GM21529 (cell line): ENCODE measurements around the gene PVALEF.
"Not testable (repeated sequence)": the region's sequence is repeated elsewhere in the genome, so short reads cannot be mapped to it uniquely, and the experiment has no call there.

Source experiments
- ATAC-seq: cut with Tn5 transposase; IDR thresholded peaks from one replicate; pipeline ENCODE4 v1.9.1; 2021; ENCODE audit not compliant: unreplicated experiment

Gene PVALEF

DNA sequence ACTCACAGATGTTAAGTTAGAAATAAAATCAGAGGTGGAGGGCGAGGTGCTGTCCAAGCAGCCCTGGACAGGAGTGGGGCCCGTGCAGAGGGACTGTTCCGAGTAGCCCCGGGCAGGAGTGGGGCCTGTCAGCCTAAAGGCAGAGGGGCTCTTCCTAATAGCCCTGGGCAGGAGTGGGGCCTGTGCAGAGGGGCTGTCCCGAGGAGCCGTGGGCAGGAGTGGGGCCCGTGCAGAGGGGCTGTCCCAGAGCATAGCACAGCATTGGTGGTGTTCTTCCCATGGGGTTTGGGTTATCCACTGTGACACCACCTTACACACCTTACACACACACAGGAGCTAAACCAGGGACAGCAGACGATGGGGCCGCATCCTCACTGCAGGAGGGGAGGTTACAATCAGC, 47.1 kb downstream of the PVALEF start:
- no peak for ATAC-seq

DNA sequence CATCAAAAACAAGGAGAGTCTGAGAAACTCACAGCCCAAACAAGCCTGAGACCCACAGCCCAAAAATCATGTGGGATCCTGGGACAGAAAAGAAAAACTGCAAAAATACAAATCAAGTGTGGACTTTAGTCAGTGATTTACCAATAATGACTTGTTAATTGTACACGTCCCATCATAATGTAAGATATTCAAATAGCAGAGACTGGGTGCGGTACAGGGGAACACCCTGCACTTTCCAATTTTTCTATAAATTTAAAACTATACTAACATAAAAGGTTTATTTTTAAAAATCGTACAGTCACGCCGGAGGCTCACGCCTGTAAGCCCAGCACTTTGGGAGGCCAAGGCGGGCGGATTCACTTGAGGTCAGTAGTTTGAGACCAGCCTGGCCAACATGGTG, 48.7 kb downstream of the PVALEF start:
- ATAC-seq = no peak

DNA sequence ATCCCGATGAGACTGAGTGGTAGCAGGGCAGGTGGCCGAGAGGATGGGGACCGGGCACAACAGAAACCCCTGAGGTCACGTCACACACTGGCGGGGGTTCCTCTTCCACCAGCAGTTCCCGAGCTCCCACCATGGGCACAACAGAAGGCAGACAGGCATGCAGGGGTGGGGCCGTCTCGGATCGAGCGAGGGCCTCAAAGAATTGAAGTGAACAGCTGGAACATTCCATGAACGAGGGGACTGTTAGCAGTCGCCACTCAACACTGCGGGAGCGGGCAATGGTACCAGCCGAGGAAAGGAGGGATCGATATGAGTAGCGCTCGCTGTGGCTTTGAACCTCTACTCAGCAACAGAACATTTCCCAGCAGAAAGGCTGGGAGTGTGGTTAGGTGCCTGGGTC, 52.2 kb downstream of the PVALEF start:
- no peak for ATAC-seq

DNA sequence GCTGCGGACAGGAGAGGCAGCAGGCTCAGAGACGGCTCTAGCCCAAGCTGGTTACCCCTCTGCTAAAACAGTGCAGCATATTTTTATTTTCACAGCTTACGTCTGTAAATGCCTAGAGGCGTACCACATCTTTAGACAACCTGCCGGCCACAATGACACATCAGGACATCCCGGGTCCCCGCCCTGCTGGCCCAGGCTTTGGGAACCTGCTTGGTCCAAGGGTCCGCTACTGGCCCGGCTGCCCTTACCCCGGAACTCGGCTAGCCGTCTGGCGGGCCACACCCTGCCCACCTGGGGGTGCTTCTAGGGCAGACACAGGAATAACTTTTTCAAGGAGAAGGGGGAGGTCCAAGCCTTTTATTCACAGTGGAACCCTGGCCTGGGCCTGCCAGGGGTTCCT, 53.2 kb downstream of the PVALEF start:
- ATAC-seq = no peak

DNA sequence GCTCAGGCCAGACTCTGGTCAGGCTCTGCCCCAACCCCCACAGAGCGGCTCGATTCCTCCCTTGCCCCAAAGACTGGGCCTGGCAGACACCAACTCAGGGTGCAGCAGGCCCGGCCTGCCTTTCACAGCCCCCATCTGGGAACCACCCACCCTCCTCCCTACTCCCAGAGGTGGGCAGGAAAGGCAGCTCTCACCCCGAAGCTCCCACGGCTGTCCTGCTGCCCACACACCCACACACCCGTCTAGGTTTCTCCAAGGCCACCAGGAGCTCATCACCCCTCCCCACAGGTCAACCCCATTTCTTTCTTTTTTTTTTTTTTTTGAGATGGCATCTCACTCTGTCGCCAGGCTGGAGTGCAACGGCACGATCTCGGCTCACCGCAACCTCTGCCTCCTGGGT, 53.7 kb downstream of the PVALEF start:
- no peak for ATAC-seq

DNA sequence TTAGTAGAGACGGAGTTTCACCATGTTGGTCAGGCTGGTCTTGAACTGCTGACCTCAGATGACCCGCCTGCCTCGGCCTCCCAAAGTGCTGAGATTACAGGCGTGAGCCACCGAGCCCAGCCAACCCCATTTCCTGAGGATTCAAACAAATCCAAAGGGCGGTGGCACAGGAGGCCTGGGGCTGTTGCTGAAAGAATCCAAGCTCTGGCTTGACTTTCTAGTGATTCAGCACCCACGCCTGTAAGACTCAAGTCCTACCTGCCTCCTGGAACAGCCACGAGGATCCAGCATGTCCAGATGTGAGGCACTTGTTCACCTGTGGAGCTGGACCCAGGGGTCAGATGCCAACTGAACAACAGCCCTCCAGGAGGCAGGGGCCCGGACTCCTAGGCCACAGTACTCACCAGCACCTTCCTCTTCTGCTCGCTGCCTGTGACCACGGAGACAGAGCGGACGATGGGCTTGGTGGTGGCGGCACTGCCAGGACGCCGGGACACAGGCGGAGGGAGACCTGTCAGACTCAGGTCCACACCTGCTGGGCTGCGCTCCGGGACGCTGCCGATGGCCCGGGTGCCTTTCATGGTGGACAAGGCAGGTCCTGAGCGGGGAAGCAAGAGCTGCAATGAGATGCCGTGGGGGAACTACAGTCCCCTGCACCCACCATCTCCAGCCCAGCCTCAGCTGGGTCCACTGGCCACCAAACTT, 54.3 kb downstream of the PVALEF start:
- no peak for ATAC-seq

DNA sequence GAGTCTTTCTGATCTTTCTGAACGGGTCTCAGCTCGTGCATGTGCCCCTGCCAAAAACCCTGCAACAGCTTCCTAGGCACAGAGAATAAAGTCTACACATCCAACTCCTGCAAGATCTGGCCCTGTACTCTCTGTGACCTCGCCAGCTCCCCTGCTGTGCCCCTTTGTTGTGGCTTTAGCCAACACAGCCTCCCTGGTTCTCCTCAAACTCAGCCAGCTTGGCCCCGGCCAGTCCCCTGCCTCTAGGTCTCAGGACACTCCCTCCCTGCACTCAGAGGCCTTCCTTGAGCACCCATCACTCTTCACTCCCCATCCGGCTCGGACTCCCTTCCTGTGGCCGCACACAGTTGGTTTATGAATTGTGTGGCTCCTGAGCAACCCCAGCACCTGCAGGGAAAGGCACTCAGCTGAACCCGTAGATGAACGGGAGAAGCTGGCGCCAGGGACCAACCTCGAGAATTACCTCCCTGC, 56.1 kb downstream of the PVALEF start:
- no peak for ATAC-seq

DNA sequence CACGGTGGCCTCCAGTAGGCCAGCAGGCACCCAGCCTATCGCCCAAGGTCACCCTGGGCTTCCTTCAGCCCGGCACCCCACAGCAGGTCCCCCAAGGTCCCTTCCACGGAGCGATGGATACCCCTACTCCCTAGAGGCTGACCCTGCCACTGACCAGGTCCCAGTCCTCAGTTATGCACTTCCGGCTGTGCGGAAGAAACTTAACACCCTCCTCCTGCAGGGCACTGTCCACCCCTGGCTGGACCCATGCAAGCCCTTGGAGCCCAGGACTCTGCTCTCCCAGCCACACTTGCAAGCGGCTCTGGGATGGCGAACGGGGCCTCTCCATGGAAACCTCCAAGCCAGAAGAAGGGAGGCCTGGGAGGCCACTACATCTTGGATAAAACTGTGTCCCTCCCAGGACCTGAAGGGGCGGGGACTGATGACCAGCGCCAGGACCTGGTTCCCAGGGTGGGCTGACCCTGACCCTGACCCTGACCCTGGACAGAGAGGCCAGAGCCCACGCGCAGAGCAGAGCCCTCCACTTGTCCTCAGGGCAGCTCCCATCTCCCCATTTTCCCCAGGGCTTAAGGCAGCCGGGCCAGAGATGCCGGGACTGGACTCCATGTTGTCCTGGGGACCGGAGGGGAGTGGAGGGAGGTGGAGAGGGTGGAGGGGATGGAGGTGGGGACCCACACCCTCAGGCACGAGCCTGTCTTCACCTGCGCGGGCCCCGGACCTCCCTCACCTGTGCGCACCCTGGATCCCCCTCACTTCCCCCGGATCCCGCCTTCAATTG, 56.7 kb downstream of the PVALEF start:
- no peak for ATAC-seq

DNA sequence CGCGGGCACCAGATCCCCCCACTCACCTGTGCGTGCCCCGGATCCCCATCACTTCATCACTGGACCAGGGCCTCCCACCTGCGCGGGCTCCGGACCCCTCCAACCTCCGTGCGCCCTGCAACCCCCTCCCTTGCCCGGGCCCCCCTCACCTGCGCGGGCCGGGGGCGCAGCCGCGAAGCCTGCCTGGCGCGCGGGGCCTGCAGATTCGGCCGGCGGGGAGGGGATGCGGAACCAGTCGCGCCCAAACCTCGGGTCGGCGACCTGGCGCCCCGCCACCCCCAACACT, 57.3 kb downstream of the PVALEF start:
- no peak for ATAC-seq

DNA sequence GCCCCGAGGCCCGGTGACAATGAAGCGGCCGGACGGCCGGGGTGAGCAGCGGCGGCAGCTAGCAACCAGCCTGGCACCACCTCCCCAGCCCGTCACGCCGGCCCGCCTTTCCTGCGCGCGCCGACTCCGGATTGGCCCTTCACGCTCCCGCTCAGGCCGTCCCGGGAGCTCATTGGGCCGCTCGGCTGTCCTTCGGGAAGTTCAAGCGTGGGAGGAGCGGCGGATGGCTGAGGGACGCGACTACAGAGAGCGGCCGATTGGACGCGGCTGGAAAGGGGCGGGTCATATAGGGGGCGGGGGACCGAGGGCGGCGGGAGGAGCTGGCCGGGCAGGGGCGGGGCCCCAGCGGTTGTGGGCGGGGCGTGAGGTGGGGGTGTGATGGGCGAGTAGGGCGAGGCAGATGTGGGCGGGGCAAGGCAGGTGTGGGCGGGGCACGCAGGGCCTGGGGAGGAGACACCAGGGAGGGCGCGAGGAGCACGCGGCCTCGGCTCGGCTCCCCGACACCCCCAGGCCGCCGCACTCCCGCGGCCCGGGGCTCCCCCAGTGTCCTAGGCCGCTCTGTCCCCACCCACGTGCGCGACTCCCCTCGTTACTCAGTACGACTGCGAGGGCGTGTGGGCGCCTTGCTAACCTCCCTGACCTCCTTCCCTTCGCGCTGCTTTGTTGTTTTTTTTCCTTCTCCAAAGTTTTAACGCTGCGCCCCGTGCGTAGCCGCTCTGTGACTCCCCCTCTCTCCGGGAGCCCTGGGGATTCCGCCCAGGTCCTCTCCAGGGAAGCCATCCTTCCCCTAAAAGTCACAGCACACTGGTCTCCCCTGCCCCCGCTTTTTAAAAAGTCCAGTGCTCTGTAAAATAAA, 57.8 kb downstream of the PVALEF start, which contains the start of gene CEP131:
TSS of gene CEP131 (minus strand) at position 60 of the 856 bp plus-strand sequence. CDS start 2,909 bp downstream, outside the sequence.
- ATAC-seq = peak; percentile 94

DNA sequence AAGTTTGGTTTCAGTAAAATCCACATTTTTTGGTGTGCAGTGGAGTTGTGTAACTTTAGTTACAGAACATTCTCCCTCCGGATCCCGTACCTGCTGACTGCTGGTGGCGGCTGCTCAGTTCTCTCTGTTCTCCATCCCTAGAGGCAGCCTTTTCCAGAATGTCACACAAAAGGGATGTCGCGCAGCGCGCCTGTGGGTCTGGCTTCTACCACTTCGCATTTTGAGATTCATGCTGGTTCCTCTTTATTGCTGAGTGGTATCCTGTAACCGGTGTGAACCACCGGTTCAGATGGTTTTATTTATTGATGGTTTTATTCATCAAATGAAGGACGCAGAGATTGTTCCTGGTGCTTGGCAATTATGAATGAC, 58.4 kb downstream of the PVALEF start:
- ATAC-seq = no peak

DNA sequence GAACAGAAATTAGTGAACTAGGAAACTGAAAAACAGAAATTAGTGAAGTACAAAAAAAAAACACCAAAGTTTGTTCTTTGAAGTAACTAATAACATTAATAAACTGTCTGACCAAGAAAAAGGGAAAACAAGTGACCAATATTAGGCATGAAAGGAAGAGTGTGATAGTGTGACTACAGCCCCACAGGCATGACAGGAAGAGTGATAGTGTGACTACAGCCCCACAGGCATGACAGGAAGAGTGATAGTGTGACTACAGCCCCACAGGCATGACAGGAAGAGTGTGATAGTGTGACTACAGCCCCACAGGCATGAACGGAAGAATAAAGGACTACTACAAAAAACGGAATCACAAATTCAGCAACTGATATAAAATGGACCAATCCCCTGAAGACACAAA, 62.3 kb downstream of the PVALEF start:
- ATAC-seq = not testable (repeated sequence)

DNA sequence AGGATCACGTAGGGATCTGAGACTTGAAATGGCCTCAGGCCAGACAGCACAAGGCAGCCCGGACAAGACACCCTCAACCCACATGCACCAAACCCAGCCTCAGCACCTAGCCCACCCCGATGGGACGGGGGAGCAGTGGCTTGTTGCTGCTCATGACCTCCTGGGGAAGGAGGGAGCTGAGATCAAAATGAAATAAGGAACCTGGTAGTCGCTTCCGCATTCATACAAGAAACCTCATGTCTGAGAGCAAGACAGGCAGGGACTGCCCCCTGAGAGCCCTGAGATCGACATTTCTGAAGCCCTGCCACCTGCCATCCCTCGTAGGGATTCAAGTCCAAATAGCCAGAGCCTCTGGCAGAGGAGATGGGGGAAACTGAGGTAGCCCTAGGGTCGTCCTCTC, 63.1 kb downstream of the PVALEF start:
- no peak for ATAC-seq

DNA sequence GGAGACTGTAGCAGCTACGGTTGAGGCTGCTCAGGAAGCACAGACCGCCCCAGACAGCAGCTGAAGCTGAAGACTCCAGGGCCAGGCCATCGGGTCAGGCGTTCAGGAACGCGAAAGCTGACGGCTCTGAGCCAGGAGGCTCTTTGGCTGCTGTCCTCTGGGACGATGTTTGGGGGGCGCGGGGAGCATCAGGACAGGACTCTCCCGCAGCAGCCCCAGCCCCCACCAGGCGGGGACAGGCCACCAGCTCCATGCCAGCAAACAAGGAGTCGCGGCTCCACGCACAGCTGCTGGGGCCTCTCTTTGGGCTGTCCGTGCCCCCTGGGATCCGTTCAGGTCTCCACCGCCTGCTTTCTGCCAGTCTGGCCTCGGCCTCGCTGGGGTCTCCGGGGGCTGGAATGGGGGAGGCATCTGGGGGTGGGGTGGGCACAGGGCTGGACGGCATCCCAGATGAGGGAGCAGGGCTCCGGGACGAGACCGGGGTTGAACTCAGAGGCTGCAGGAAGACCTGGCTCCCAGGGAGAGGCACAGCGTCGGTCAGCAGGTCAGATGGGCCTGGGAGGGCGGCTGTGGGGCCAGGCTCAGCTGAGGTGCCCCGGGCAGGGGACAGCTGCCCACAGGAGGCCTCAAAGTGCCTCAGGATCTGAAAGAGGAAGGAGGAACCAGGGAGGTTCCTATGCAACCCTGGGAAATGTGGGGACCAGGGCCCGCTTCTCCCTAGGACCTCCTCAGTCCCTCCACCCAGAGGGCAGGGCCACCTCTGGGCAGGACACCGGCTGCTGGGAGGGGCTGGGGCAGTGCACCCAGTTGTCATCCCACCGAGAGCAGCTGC, 63.7 kb downstream of the PVALEF start:
- ATAC-seq = no peak

DNA sequence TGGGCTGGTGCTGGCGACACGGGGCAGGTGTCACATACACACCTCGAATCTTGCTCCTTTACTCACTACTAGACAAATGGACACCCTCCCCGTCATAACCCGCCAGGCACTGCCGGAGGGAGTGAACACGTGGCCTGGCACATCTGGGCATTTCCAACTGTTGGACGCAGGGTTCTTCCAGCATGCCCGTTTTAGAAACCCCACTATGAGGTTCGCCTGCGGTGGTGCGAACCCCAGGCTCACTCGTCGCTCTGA, 64.3 kb downstream of the PVALEF start:
- ATAC-seq = no peak

DNA sequence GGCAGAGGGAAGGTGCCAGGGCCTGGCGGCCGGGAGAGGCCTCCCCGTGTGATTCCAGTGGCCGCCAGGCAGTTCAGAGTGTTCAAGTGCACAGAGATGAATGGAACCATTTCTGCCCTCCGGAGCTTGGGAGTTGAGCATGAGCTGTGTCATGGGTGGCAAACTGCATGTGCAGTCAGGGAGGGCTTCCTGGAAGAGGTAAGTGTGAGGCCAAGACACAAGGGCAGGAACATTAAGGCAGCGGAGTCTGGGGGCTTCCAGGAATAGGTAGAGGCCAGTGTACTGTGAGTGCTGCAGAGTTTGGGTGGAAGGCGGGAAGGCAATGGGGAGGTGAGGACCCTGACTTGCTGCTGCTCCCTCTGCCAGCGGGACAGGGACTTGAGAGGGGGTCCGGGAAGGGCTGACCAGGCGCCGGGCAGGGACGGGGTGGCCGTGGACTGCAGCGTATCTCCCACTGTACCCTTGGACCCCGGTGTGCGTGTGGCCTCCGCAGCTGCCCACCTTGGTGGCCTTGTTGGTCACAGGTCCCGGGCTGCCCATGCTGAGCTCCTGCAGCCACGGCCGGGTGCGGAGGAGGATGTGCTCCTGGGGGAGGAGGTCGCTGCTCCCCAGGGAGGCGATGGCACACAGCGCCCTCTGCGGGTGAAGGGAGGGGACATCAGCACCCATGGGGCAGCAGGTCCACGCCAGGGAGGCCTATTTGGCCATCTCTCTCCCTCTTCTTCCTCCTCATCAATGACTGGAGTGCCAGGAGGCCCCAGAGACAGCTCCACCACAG, 64.9 kb downstream of the PVALEF start:
- ATAC-seq = no peak

DNA sequence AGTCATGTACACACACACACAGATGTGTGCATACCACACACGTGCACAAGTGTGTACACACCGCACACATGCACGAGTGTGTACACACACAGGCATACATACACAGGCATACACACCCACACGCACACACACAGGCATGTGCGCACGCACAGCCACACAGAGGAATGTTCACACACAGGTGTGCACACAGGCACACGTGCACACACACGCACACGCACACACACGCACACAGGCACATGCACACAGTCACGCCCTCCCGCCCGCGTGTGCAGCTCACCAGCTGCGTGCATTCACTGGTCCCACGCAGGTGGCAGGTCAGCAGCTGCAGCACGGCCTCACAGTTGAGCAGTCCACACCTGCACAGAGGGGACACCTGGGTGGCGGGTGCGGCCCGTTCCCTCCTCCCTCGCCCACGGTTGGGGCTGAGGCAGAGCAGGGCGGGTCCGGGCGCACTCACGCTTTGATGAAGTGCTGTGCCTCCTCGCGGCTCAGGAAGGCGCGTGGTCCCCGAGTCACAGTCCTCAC, 65.9 kb downstream of the PVALEF start:
- no peak for ATAC-seq

DNA sequence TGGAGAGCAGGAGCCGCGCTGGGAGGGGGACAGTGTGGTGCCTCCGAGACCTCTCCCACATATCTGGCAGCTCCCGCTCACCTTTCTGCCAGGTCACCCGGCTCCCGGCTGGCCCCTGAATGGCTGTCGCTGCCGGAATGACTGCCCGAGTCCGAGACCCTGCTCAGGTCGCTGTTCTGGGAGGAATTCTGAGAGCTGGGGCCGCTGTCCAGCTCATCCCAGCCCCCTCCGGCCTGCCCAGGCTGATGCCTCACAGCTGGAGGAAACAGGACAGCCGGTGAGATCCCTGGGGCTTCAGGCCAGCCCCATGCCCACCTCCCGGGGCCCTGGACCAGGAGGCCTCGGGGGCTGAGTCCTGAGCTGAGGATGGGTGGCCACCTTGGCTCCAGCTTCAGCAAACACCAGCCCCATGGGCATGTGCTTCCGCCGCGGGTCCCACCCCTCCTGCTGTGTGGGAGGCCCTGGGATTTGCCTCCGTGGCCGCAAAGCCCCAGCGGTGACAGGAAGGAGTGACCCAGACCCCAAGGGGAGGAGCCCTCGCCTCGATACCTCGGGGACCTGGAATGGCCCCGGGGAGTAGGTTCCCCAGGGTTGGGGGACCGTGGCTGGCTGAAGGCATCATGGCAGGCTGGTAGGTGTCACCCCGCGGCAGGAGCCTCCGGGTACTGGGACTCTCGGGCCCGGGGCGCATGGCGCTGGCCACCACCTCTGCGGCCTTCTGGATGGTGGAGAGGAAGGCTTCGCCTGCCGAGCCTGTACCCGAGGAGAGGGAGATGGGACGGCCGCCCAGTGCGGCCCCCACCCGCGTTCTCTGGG, 66.7 kb downstream of the PVALEF start:
- ATAC-seq = no peak
